HK-2 (cell line): Measurements from ENCODE around the gene FHL2.
"Not testable (repeated sequence)": the region's sequence is repeated elsewhere in the genome, so short reads cannot be mapped to it uniquely, and the experiment has no call there.

Experiments used
- DNase-seq: peaks from one replicate; pipeline ENCODE4 v3.0.0-alpha.2; 2018; ENCODE audit not compliant: unreplicated experiment

Gene FHL2

DNA sequence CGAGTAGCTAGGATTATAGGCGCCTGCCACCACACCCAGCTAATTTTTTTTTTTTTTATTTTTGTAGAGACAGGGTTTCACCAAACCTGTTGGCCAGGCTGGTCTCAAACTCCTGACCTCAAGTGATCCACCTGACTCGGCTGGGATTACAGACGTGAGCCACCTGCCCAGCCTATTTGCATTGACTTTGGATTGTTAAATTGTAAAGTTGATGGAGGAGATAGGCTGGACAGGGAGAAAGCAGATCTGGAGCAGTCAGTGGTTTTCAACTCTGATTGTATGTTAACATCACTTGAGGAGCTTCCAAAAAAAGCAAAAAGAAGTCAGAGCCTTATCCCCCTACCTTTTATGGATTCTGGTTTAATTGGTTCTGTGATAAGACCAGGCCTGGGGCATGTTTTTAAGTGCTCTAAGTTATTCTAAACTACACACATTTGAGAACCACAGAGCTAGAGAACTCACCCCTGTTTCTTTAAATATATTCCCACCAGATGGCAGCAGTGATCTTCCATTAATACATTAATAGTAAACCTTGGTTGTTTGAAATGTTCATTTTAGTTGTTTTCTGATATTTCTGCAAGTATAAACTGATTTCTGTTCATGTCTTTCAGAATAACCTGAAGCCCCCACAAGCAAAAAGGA, 54.0 kb downstream of the FHL2 start:
- no peak for DNase-seq

DNA sequence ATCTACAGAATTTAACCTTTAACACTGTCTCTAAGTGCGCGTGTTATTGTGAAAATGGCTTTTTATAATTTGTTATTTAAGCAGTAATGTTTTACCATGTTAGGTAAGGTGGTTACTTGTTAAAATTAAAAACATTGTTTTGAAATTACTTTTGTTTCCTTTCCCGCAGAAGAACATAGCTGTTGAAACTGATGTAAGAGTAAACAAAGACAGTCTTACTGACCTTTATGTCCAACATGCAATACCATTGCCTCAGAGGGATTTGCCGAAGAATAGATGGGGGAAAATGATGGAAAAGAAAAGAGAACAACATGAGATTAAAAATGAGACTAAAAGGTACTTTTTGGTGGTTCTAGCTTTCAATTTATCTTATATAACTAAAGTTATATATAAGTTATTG, 59.4 kb downstream of the FHL2 start:
- DNase-seq: no peak

DNA sequence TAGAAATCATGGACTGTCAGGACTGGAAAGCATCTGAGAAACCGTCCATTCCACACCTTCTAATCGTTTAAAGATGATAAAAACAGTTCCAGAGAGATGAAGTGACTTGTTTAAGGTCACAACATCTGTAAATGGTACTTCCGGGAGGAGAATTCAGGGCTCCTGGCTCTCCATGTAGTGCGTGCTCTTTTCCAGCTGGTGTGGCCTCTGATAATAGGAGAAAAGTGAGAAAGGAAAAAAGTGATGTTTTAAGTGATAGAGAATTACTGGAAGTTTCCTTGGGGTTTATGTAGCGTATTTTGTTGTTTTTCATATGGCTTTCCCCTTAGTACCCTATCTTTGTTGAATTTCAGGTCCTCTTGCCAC, 60.8 kb downstream of the FHL2 start:
- DNase-seq: no peak

DNA sequence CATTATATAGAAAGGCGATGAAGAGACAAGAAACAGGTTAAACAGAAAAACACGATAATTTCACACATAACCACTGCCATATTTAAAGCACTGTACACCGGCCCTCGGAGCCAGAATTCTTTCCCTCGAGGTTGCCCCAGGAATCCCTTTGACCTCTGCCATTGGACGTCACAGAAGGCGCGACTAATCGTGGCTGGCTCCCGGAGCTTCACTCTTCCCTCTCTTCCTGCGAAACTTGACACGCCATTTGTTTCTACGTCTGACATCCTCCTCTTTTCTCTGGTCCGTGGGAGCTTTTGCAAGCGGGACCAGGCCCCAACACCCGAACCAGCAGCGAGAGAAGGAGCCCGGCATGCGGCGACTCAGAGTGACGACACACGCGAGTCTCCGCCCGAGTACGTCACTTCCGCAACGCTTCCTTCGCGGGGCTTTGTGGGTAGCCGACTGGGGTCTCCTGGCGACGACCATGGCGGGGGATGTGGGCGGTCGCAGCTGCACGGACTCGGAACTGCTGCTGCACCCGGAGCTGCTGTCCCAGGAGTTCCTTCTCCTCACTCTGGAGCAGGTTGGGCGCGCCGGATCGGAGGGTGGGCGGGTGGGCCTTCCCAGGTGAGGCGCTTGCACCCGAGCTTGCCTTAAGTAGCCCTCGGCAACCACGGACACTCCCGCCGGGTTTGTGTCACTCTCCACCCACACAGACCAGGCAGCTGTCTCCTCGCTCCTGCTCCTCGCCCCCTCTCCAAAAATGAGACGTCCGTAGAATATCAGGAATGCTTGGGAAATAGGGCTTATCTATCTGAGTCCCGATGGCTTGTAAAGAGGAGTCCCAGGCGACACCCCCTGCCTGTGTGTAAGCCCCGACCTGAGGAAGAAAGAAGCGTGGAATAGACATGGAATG, 61.5 kb downstream of the FHL2 start, which contains the start of gene C2orf49:
C2orf49 (plus strand) TSS at position 419 of the 898 bp plus-strand sequence; CDS start at position 467, 48 bp downstream.
- peak; percentile 84 for DNase-seq

DNA sequence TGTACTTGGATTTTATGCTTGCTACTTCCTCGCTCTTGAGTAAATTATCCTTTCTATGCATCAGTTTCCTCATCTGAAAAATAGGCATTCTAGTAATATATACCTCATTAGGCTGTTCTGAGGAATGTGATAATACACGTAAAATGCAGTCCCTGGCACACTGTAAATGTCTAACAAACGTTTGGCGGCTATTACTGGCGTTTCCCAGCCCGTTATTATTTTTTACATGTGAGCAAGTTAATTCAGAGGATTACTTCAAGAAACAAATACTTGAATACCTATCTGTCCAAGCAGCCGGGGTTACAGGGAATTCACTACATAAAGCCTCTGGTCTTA, 62.1 kb downstream of the FHL2 start:
- DNase-seq: no peak

DNA sequence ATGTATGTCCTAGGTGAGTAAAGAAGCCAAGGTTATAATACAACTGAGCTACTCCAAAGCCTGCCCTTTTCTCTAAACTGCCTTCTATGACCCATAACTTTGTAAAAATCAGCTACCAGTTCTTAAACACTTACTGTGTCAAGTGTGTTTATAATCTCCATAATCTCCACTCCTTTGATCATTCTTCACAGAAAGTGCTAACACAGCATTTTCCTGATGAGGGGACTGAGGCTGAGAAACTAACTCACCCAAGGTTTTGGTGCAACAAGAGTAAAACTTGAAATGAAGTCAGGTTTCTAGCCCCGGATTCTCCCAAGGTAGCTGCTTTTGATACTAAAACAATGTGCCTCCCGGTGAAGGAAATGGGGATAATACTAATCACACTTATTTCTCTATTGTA, 63.4 kb downstream of the FHL2 start:
- DNase-seq: no peak

DNA sequence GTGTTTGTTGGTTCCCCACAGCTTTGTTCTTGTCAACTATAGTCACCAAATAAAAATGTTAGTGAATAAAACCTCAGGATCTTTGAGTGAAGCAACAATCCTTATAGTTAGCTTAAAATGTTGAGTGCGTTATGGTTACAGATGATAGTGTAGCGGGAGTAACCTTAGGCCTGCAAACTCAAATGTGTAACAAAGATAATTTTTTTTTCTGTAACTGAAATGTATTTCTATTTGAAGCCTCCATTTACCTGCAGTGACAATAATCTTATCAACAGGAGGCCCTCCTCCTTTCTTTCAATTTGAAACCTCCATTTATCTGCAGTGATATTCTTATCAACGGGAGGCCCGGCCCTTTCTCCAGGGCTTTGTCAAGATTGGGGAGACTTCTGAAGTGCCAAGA, 64.6 kb downstream of the FHL2 start:
- no peak for DNase-seq

DNA sequence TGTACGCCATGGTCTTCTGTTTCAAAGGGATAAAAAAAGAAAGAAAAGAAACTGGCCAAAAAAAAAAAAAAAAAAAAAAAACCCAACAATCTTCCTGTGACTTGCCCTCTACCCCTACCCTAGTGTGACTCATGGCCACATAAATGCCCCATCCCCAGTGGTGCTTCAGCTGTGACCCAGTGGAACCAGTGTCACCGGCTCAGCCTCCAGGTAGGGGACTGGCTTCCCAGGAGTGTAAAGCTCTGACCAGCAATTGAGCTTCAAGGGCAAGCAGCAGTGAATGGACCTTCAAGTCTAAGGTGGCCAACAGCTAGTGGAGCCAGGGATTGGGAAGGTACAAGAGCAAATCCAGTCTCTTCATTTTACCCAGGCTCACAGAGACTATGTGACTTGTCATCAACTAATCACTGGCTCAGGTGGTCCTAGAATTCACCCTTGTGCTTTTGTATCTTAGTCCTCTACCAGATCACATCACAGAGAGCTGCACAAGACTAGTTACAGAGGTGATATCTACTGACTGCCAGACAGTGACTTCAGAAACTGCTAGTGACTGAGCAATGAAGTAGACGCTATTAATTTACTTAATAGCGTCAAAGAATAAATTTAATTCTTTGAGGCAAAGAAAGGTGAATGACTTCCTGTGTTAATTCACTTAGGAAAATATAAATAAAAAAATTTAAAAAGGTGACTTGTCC, 68.0 kb downstream of the FHL2 start:
- DNase-seq: no peak

DNA sequence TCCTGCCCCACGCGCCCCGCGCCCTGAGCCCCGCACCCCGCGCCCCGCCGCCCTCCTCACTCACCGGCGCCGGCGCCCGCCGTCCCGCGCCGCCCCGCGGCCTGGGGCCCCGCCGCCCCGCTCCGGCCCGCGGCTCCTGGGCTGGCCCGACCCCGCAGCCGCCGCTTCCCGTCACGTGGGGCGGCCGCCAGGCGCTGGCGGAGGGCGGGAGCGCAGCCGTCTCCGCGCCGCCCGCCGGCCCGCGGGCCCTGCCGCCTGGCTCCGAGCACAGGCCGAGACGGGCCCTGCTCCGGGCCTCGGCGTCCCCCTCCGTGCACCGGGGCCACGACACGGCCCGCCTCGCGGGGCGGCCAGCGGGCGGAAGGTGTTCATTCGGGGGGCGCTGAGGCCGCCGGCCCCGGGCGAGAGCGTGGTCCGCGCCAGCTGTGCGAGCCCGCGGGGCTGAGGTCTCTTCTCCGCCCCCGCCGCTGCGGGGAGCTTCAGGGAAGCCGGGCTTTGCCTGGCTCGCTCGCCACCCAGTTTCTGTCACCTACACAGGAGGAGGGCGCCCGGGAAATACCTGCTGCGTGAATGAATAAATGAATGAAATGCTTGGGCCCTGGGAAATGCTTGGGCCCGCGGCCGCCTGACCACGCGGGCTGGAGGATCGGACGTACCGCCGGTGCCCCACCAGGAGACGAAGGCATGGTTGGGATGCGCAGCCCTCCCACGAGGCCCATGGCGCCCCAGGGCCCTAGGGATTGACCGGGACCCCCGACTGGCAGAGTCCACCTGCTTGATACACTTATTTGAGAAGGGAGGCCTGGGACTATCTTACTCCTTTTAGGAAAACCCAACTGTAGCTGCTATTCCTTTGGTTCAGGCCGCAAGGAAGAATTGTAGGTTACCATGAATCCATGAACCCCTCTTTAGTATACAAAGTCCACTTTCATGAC, 69.0 kb downstream of the FHL2 start, which contains the start of gene TGFBRAP1:
TGFBRAP1 (minus strand) TSS at position 175 of the 935 bp plus-strand sequence. CDS start 21,434 bp downstream, outside the sequence.
- DNase-seq: peak; percentile 62

DNA sequence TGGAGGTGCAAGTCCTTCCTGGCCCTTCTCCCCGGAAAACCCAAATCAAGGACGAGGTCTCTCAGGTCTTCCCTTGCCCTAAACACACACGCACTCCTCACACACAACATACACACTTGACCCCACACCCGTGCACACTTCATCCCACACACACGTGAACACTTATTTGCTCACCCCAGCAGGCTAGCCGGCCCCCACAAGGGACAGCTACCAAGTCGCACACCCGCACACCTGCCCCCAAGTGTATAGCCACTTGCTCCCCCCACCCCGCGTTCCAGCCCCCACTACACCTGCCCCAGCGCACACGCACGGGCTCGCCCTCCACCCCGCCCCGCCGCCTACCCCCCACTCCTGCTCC, 69.7 kb downstream of the FHL2 start:
- DNase-seq: peak; percentile 22

DNA sequence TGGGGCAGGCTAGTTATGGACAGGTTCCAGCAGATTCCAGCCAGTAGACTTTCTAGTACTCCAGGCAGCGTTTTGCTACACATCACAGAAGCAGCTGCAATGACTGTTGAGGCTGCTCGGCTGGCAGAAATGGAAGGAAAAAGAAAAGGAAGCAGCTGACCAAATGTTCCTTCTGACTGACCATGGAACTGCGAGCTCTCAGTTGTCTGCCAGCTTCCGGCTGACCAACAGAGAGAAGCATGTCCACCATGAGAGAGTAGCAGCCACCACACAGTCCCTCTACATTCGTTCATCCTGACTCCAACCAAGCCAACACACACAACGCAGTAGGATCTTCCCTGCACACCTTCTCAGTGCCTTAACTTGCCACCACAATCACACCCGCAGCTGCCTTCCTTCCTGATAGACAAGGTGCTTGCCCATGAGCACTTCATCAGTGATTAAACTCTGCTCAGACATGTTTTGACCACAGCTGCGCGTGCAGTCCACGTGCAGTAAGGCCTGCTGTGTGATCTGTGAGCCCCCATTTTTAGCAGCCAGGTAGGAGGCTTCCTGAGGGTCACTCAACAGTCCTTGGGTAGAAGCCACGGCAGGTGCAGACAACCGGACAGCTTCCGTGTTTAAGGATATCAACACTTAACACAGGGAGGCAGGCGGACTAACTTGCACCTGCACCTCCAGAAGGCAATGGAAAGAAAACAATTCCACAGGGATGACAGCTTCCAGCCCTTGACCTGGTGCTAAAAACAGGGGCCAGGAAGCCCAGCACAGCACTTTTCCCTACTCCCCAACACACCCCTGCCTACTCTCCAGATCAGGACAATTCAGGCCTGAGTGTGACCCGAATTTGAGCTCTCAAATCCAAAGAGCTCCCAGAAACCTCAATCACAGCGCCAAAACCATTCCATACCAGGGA, 70.3 kb downstream of the FHL2 start:
- DNase-seq: peak; percentile 44

DNA sequence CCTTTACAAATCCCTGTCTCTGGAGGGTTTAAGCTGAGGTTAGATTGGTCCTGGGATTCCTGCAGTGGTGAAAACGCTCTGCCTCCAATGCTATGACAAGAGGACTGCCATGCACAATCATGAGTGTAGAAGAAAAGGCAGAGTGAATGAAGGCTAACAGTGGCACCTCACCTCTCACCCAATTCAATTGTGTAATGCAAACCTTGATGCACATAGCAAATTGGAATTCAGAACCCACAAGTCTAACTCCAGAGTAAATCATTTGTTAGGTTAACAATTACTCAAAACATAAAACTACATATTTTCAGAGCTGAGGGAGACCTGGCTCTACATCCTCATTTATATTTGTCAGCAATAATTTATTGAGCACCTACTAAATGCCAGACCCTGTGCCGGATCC, 71.2 kb downstream of the FHL2 start:
- no peak for DNase-seq

DNA sequence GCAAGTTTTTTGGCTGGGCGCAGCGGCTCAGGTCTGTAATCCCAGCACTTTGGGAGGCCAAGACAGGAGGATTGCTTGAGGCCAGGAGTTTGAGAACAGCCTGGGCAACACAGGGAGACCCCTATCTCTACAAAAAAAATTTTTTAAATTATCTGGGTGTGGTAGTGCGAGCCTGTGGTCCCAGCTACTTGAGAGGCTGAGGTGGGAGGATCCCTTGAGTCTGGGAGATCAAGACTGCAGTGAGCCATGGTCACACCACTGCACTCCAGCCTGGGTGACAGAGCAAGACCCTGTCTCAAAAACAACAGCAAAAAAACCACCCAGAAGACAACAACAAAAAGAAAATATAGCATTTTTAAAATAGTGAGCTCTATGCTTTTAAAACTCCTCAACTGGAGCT, 71.6 kb downstream of the FHL2 start:
- DNase-seq: not testable (repeated sequence)

DNA sequence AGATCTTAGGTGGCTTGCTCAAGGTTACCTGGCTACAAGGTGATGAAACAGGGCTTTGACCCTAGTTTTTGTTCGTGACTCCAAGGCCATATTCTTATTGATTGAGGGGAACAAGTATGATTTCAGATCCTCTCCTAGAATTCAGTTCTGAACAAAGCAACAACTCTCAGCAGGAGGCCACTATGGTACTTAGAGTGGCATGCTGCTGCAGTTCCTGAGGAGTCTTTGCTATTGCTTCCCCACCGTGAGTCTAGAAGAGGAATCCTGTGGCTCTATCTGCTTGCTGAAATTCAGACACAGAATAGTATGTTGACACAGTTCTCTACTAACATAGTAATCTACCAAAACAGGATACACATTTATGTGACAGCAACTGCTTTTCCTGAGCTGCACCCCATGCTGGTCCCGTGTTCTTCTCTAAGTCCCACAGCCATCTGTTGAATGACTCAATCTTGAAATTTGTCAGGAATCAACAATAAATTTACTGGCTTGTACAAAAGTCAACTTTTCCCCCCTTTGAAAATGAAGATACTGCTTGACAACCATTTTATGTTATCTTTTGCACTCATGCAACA, 73.4 kb downstream of the FHL2 start:
- no peak for DNase-seq

DNA sequence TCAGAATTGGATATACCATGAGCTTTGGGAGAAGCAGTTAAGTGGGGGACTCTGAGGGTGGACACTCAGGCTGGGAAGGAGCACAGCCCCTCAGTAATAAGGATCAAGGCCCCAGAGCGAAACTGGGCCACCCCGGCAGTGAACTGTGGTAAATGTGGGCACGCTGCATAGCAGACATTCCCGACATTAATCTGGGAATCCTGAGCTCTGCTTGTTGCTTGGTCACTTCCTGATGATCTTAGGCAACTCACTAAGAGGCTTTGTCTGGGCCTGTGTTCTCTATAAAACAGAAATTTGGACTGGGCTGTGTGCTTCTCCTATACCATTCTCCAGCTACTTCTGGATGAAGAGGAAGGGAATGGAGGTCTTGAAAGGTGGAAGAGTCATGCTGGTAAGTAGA, 74.1 kb downstream of the FHL2 start:
- peak; percentile 42 for DNase-seq

DNA sequence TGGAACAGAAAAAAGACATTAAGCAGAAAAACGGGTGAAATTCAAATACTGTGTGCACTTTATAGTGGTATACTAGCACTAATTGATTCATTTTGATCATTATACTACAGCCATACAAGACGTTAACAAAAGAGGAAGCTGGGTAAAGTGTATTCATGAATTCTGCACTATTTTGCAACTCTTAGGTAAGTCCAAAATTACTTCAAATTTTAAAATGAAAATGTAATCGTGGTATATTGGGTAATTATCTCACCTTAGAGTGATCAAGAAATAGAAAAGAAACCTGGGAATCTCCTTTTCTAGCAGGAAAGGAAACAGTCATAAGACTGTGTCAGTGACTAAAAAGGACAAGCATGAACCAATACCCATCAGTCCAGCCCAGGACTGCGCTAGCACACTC, 74.8 kb downstream of the FHL2 start:
- no peak for DNase-seq

DNA sequence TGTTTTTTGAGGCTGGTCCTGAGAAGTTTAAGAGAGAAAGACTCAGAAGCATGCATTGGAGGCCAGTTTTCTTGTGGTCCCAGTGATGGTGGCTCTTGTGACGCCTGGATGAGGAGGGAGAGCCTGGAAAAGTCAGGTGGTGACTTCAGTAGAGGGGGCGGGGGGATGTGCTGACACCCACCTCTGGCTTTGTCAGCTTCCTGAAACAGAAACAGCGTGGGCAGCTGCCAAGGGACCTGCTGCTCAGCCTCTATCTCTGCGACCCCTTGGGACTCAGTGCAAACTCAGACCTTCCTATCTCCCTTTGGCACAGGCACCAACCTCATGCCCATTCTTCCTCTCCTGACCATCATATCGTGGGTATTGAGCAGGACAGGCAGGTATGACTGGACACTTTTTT, 75.7 kb downstream of the FHL2 start:
- DNase-seq: no peak

DNA sequence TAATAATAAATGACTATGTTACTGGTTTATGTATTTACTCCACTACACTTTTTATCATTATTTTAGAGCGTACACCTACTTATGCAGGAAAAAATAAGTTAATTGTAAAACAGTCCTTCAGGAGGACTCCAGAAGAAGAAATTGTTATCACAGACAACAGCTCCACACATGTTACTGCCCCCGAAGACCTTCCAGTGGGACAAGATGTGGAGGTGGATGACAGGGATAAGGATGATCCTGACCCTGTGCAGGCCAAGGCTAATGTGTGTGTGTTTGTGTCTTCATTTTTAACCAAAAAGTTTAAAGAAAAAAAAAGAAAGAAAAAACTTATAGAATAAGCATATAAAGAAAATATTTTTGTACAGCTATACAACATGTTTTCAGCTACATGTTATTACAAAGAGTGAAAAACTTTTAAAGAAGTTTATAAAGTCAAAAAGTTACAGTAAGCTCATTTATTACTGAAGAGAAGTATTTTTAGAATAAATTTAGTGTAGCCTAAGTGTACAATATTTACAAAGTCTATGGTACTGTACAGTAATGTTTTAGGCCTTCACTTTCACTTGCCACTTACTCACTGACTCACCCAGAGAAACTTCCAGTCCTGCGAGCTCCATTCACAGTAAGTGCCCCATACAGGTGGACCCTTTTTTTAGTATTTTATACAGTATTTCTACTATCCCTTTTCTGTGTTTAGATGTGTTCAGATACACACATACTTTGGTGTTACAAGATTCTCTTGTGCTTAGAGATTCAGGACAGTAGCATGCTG, 76.8 kb downstream of the FHL2 start:
- no peak for DNase-seq

DNA sequence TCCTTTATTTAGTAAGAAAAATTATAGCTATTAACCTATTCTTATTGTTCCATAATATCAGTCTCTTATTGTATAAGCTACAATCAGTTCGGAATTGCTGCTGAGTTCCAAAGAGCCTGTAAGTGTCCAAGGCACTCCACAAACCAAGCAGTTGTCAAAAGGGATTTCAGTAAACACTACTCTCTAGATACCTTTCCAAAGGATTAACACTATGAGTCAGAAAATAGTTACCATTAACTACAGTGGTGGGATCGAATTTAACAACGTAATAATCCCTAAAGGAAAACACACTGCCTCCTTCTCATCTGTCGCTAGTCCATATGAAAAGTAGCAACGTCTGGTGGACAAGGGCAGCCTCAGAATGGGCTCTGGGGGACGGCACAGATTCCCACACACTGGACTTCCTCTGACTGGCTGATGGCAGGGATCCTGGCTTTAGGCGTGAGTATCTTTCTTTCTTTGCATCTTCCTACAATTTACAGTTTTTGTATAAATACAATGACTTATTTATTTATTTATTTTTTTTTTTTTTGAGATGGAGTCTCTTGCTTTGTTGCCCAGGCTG, 78.1 kb downstream of the FHL2 start:
- no peak for DNase-seq
